HEK293 (cell line): ENCODE results near the gene IL17D.
A peak's percentile ranks its signal among the peaks of the same experiment; 100 is the strongest.

Experiments
- CTCF ChIA-PET: fragments of 350-600 bp; formaldehyde crosslinking; extraction: SDS; loops from one replicate; lab custom pipeline; 2021; ENCODE audit warnings: antibody characterized with exemption; lab: Yijun Ruan, JAX
- POLR2A ChIA-PET: fragments of 300-600 bp; formaldehyde crosslinking; extraction: SDS; loops from one replicate; lab custom pipeline; 2020; ENCODE audit warnings: antibody characterized with exemption, inconsistent platforms; lab: Yijun Ruan, JAX
- H3K27ac ChIP-seq: fragments of 200-500 bp; sonication (Bioruptor generic); 2 replicates; pipeline ENCODE4 v1.5.1; 2014; ENCODE audit warnings: low read depth, low read length, control low read depth, inconsistent platforms; ENCODE audit errors: extremely low read depth
- H3K36me3 ChIP-seq, 2 experiments: fragments of 200-500 bp in 1 of 2; sonication (Bioruptor generic) in 1 of 2; 1 replicate in 1 of 2; 2 replicates in 1 of 2; pipeline ENCODE4 v1.5.1; 2014 to 2017; ENCODE audit warnings: inconsistent platforms in 2 of 2, low read length in 2 of 2; ENCODE audit not compliant: control insufficient read depth in 2 of 2, insufficient read depth in 1 of 2
- H3K4me1 ChIP-seq: fragments of 200-500 bp; sonication (Bioruptor generic); 2 replicates; pipeline ENCODE4 v1.5.1; 2014; ENCODE audit warnings: mild to moderate bottlenecking, low read length, inconsistent platforms; ENCODE audit not compliant: control insufficient read depth, insufficient read depth
- H3K4me3 ChIP-seq: 2 replicates; pipeline ENCODE4 v1.5.1; 2011; ENCODE audit warnings: low read depth, mild to moderate bottlenecking, control low read depth, low read length, moderate library complexity
- H3K9me3 ChIP-seq: fragments of 200-500 bp; sonication (Bioruptor generic); 2 replicates; pipeline ENCODE4 v1.5.1; 2014; ENCODE audit warnings: low read depth, low read length, inconsistent platforms; ENCODE audit not compliant: control insufficient read depth, insufficient read depth
- AEBP2 ChIP-seq: fragments of 450-650 bp; formaldehyde crosslinking; IDR thresholded peaks from 2 replicates; pipeline ENCODE4 v1.5.1; 2016; ENCODE audit warnings: missing biosample characterization, missing genetic modification characterization, borderline replicate concordance
- EGR2 ChIP-seq: fragments of 450-650 bp; formaldehyde crosslinking; IDR thresholded peaks from 2 replicates; pipeline ENCODE4 v1.5.1; 2016; ENCODE audit warnings: low read depth, missing biosample characterization, missing genetic modification characterization
- REPIN1 ChIP-seq: fragments of 450-650 bp; formaldehyde crosslinking; IDR thresholded peaks from 2 replicates; pipeline ENCODE4 v1.5.1; 2017; ENCODE audit warnings: missing biosample characterization, missing genetic modification characterization, low read depth
- SP3 ChIP-seq: fragments of 450-650 bp; formaldehyde crosslinking; IDR thresholded peaks from 2 replicates; pipeline ENCODE4 v1.5.1; 2016; ENCODE audit warnings: missing biosample characterization, missing genetic modification characterization
- YY1 ChIP-seq: fragments of 450-650 bp; formaldehyde crosslinking; IDR thresholded peaks from 2 replicates; pipeline ENCODE4 v1.5.1; 2018; ENCODE audit warnings: missing biosample characterization, missing genetic modification characterization
- ZFP69B ChIP-seq: fragments of 450-650 bp; formaldehyde crosslinking; IDR thresholded peaks from 2 replicates; pipeline ENCODE4 v1.5.1; 2016; ENCODE audit warnings: missing biosample characterization, missing genetic modification characterization
- ZNF132 ChIP-seq: fragments of 450-650 bp; formaldehyde crosslinking; IDR thresholded peaks from 2 replicates; pipeline ENCODE4 v1.5.1; 2017; ENCODE audit warnings: missing biosample characterization, missing genetic modification characterization, borderline replicate concordance
- ZNF223 ChIP-seq: fragments of 450-650 bp; formaldehyde crosslinking; IDR thresholded peaks from 2 replicates; pipeline ENCODE4 v1.5.1; 2016; ENCODE audit warnings: missing biosample characterization, missing genetic modification characterization
- ZNF248 ChIP-seq: fragments of 450-650 bp; formaldehyde crosslinking; IDR thresholded peaks from 2 replicates; pipeline ENCODE4 v1.5.1; 2017; ENCODE audit warnings: missing biosample characterization, missing genetic modification characterization
- ZNF366 ChIP-seq: fragments of 450-650 bp; formaldehyde crosslinking; conservative IDR thresholded peaks from 2 replicates; pipeline ENCODE4 v1.5.1; 2016; ENCODE audit warnings: missing biosample characterization, missing genetic modification characterization
- ZNF449 ChIP-seq: fragments of 450-650 bp; formaldehyde crosslinking; IDR thresholded peaks from 2 replicates; pipeline ENCODE4 v1.5.1; 2017; ENCODE audit warnings: missing biosample characterization, mild to moderate bottlenecking, missing genetic modification characterization, moderate library complexity
- ZNF488 ChIP-seq: fragments of 450-650 bp; formaldehyde crosslinking; IDR thresholded peaks from 2 replicates; pipeline ENCODE4 v1.5.1; 2016; ENCODE audit warnings: missing biosample characterization, missing genetic modification characterization
- ZNF514 ChIP-seq: fragments of 450-650 bp; formaldehyde crosslinking; IDR thresholded peaks from 2 replicates; pipeline ENCODE4 v1.5.1; 2016; ENCODE audit warnings: missing biosample characterization, missing genetic modification characterization
- ZNF580 ChIP-seq: fragments of 450-650 bp; formaldehyde crosslinking; IDR thresholded peaks from 2 replicates; pipeline ENCODE4 v1.5.1; 2016; ENCODE audit warnings: missing biosample characterization, missing genetic modification characterization
- ZNF660 ChIP-seq: fragments of 450-650 bp; IDR thresholded peaks from 2 replicates; pipeline ENCODE4 v1.5.1; 2018; ENCODE audit warnings: missing biosample characterization, mild to moderate bottlenecking, missing genetic modification characterization

Gene IL17D

GRCh38 chr13:20713014-20713376 is 9.5 kb downstream of the IL17D start:
- ChIA-PET CTCF (interaction anchor here (1.3 to 2.0 kb wide), 3 partner anchors 9 to 154 kb away, joined by 4 to 6 read pairs (median 4); no protein-coding TSS in a partner anchor), POLR2A (no interaction called here)
- Histone ChIP-seq H3K4me3 (no peak overlapping the region), H3K27ac (no peak overlapping the region), H3K4me1 (no peaks in the 10 kb centered on the region), H3K9me3 (no peaks in the 10 kb centered on the region), H3K36me3 (no peaks in the 10 kb centered on the region)
- TF ChIP-seq ZNF248 (tag by site-specific recombination) (no peak), ZNF366 (tag by site-specific recombination) (peak; percentile 12; the same call in 1 of the 2 replicates)

- no peaks in the 10 kb centered on the region for H3K9me3 ChIP-seq
- ChIA-PET POLR2A (no interaction called here), CTCF (interaction anchor here (1.0 to 1.4 kb wide), 3 partner anchors 8 to 209 kb away, joined by 3 to 6 read pairs (median 4); no protein-coding TSS in a partner anchor)
- no peaks in the 10 kb centered on the region for H3K36me3 ChIP-seq
- no peak overlapping the region for H3K4me3 ChIP-seq
- H3K27ac ChIP-seq, result no peak overlapping the region
- TF ChIP-seq ZNF580 (tag by site-specific recombination) (no peak), ZFP69B (tag by site-specific recombination) (no peak), EGR2 (tag by site-specific recombination) (no peak), SP3 (tag by site-specific recombination) (no peak), ZNF488 (tag by site-specific recombination) (no peak), ZNF248 (tag by site-specific recombination) (no peak), ZNF449 (tag by site-specific recombination) (no peak), YY1 (no peak), ZNF223 (tag by site-specific recombination) (no peak), ZNF514 (tag by site-specific recombination) (no peak), REPIN1 (tag by site-specific recombination) (no peak), AEBP2 (no peak), ZNF660 (no peak)
- H3K4me1 ChIP-seq, result no peaks in the 10 kb centered on the region
Observed at GRCh38 chr13:20713751-20714150, 10.3 kb downstream of the IL17D start.

GRCh38 chr13:20714161-20714560 is 10.7 kb downstream of the IL17D start:
- ChIA-PET CTCF (interaction anchor here (0.9 to 2.0 kb wide), 4 partner anchors 8 to 208 kb away, joined by 3 to 8 read pairs (median 4); no protein-coding TSS in a partner anchor), POLR2A (no interaction called here)
- Histone ChIP-seq H3K36me3 (no peaks in the 10 kb centered on the region), H3K4me3 (no peak overlapping the region), H3K9me3 (no peaks in the 10 kb centered on the region), H3K27ac (no peak overlapping the region), H3K4me1 (no peaks in the 10 kb centered on the region)
- no peak for TF ChIP-seq ZNF132 (tag by site-specific recombination)
